GM12891 (cell line): Measurements from ENCODE around the gene CCR3.

ENCODE experiments used
- PAX5 ChIP-seq: IDR thresholded peaks from 2 replicates; pipeline ENCODE4 v1.6.1; 2011; ENCODE audit warnings: low read length, moderate library complexity, mild to moderate bottlenecking; ENCODE audit not compliant: insufficient read depth, severe bottlenecking
- POLR2A ChIP-seq: IDR thresholded peaks from 2 replicates; pipeline ENCODE4 v1.6.1; 2011; ENCODE audit warnings: low read depth, low read length, control low read depth
- POLR2AphosphoS5 ChIP-seq: IDR thresholded peaks from 2 replicates; pipeline ENCODE4 v1.6.1; 2011; ENCODE audit warnings: low read depth, low read length, control low read depth
- SPI1 ChIP-seq: IDR thresholded peaks from 2 replicates; pipeline ENCODE4 v1.6.1; 2011; ENCODE audit warnings: low read depth, low read length, control low read depth

GRCh38 chr3:46314517-46314916, 72.3 kb downstream of the CCR3 start:
- TF ChIP-seq POLR2AphosphoS5 (no peak), POLR2A (no peak), PAX5 (no peak), SPI1 (no peak)
